Lung (tissue), 12 donors: ENCODE results near the gene CA12. TPM values are rescaled to one million over a fixed set of nuclear protein-coding genes. Genes with fewer than 3 reads are reported as not detected.

Experiments used
- ATAC-seq: fragments of 200-7000 bp; cut with Tn5 transposase; one replicate; pipeline ENCODE4 v1.9.1; 2020; ENCODE audit warnings: moderate number of reproducible peaks; ENCODE audit not compliant: insufficient read depth, low FRiP score
- DNase-seq, 3 donors: peaks; one replicate each; pipeline ENCODE4 v3.0.0-alpha.2; 2013 to 2017
- H3K27ac ChIP-seq, 2 donors: one replicate each; pipeline ENCODE4 v1.5.1; 2013; ENCODE audit warnings: mild to moderate bottlenecking in 2 of 2, moderate library complexity in 2 of 2, control low read depth in 1 of 2, inconsistent platforms in 1 of 2, low read depth in 1 of 2, low read length in 1 of 2
- H3K27me3 ChIP-seq, 3 donors: one replicate each; pipeline ENCODE4 v1.5.1; 2013; ENCODE audit warnings: low read length in 2 of 3; ENCODE audit not compliant: control insufficient read depth in 3 of 3, insufficient read depth in 3 of 3
- H3K36me3 ChIP-seq, 4 donors: one replicate each; pipeline ENCODE4 v1.5.1; 2013; ENCODE audit warnings: low read length in 4 of 4, mild to moderate bottlenecking in 1 of 4, moderate library complexity in 1 of 4; ENCODE audit not compliant: control insufficient read depth in 4 of 4, insufficient read depth in 4 of 4
- H3K4me1 ChIP-seq, 5 donors: one replicate each; pipeline ENCODE4 v1.5.1; 2013; ENCODE audit warnings: low read length in 5 of 5, mild to moderate bottlenecking in 2 of 5, moderate library complexity in 1 of 5; ENCODE audit not compliant: control insufficient read depth in 5 of 5, insufficient read depth in 5 of 5
- H3K4me3 ChIP-seq: one replicate; pipeline ENCODE4 v1.5.1; 2013; ENCODE audit warnings: mild to moderate bottlenecking, control low read depth, moderate library complexity
- H3K9ac ChIP-seq, 2 donors: one replicate each; pipeline ENCODE4 v1.5.1; 2013; ENCODE audit warnings: low read length in 2 of 2, control low read depth in 1 of 2; ENCODE audit not compliant: insufficient read depth in 1 of 2
- H3K9me3 ChIP-seq, 4 donors: one replicate each; pipeline ENCODE4 v1.5.1; 2013; ENCODE audit warnings: low read length in 3 of 4, mild to moderate bottlenecking in 1 of 4, moderate library complexity in 1 of 4; ENCODE audit not compliant: control insufficient read depth in 4 of 4, insufficient read depth in 3 of 4
- CTCF ChIP-seq: IDR thresholded peaks from 2 replicates; pipeline ENCODE4 v1.5.1; 2012; ENCODE audit warnings: mild to moderate bottlenecking; ENCODE audit errors: control extremely low read depth, extremely low read depth
- whole genome bisulfite sequencing, 2 donors: extraction: QIAGEN DNeasy Blood & Tissue Kit; methylation state at CpG; one replicate each; pipeline ENCODE4 v1.1.7; 2013; 5-methylcytosine and 5-hydroxymethylcytosine counted together
- polyA plus RNA-seq, 2 donors: library from polyadenylated mRNA; stranded (reverse); fragments of 200-250 nt; gene quantifications; one replicate each; pipeline ENCODE4 v1.2.1, GENCODE V29; 2013
- total RNA-seq, 2 donors: library from RNA; depleted of rRNA in 1 of 2; stranded (reverse); fragments of >200 nt in 1 of 2; gene quantifications; one replicate each; pipeline ENCODE4 v1.2.1, GENCODE V29; 2014 to 2021
- donor health status: control.
- donor health status: control.
- donor health status: Bipolar disorder and iron deficiency.
- donor health status: healthy.
- donor health status: DM: yes; HTN: yes; CAD: no.

Gene CA12
- total and polyA plus RNA-seq, 4 donors: 2.2 to 46.8 (median 5.8) TPM

DNA sequence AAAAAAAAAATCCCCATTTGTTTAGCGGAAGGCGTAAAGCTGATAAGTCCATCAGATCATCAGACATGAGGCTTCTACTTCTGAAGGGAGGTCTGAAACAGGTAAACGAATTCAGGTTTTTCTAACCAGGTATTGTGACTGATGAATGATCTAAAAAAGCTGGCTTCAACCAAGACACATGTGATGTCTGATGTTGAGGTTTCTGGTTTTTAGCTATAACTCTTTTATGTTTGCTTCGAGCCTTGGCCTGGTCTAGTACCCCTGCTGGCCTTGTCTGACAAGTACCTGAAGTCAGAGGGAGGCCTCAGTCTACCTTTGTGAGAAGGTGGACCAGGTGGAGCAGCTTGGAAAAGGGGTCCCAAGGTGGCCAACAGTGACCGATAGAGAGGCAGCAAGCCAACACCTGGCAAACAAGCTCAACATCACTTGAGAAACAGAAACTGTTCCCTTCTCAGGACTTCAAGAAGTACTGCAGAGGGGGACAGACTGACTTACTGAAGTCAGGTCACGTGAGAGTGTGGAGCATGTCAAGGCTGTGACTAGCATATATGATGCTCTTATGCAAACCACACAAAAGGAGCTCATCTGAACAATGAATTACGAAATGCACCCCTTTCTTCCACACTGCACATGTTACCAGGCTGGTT lies 33.0 kb upstream of the CA12 start:
- peaks cover 0 to 2% (median 0%) of the 10 kb centered on the region in 4 donors for H3K9me3 ChIP-seq
- H3K4me1 ChIP-seq: no peaks in the 10 kb centered on the region
- TF ChIP-seq CTCF: no peak
- H3K27ac ChIP-seq: no peak overlapping the region
- H3K9ac ChIP-seq: no peak overlapping the region
- ATAC-seq (no peak), DNase-seq (no peak)
- no peaks in the 10 kb centered on the region for H3K27me3 ChIP-seq
- H3K4me3 ChIP-seq: no peak overlapping the region
- WGBS, 2 donors: 92 to 93% methylated on average over 7 of the region's 7 CpGs
- H3K36me3 ChIP-seq: no peaks in the 10 kb centered on the region

DNA sequence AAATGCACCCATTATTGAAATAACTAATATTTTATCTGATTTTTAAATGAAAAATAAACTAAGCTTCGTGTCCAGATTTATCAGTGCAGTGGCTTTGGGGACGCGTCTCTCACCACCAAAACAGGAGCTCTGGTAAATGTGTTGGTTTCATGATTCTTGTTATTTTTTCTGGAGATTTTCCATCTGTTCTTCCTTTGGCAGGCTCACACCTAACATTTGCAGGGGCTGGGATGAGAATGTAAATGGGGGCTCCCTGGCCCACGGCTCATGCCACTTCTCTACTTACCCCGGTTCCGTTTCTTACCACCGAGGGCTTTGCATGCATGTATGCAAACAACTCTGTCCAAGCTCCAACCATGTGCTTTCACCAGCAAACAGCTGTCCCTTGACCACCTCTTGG lies 30.9 kb upstream of the CA12 start:
- DNase-seq (no peak), ATAC-seq (no peak)
- H3K4me3 ChIP-seq: no peak overlapping the region
- WGBS, 2 donors: 94 to 98% methylated on average over 7 of the region's 7 CpGs
- no peak overlapping the region for H3K9ac ChIP-seq
- no peaks in the 10 kb centered on the region for H3K4me1 ChIP-seq
- peaks cover 0 to 2% (median 0%) of the 10 kb centered on the region in 4 donors for H3K9me3 ChIP-seq
- no peaks in the 10 kb centered on the region for H3K36me3 ChIP-seq
- TF ChIP-seq CTCF: no peak
- no peaks in the 10 kb centered on the region for H3K27me3 ChIP-seq
- no peak overlapping the region for H3K27ac ChIP-seq

- WGBS, 2 donors: 86 to 94% methylated on average over 4 of the region's 4 CpGs
- TF ChIP-seq CTCF: no peak
- H3K4me3 ChIP-seq: no peak overlapping the region
Observed at GRCh38 chr15:63411866-63412265, 30.2 kb upstream of the CA12 start.

GRCh38 chr15:63409179-63409578 lies 27.5 kb upstream of the CA12 start:
- Histone ChIP-seq H3K9me3 (no peaks in the 10 kb centered on the region), H3K4me1 (no peaks in the 10 kb centered on the region), H3K27me3 (no peaks in the 10 kb centered on the region), H3K36me3 (no peaks in the 10 kb centered on the region), H3K9ac (no peak overlapping the region), H3K27ac (no peak overlapping the region), H3K4me3 (no peak overlapping the region)
- ATAC-seq (no peak), DNase-seq (no peak)
- no peak for TF ChIP-seq CTCF
- 96 to 97% methylated on average over 5 of the region's 5 CpGs for WGBS, 2 donors

More at GRCh38 chr15:63411866-63412265, 30.2 kb upstream of the CA12 start:
- DNase-seq (no peak), ATAC-seq (no peak)
- Histone ChIP-seq H3K27me3 (no peaks in the 10 kb centered on the region), H3K9ac (no peak overlapping the region), H3K27ac (no peak overlapping the region), H3K9me3 (peaks cover 0 to 2% (median 0%) of the 10 kb centered on the region in 4 donors), H3K36me3 (no peaks in the 10 kb centered on the region), H3K4me1 (no peaks in the 10 kb centered on the region)
